SK-MEL-5 (cell line): Measurements from ENCODE around the gene KLK10. TPM values are rescaled to one million over a fixed set of nuclear protein-coding genes. Genes with fewer than 3 reads are reported as not detected.

Source experiments
- DNase-seq: peaks from one replicate; pipeline ENCODE4 v3.0.0-alpha.2; 2016; ENCODE audit warnings: low read depth, low spot score
- in situ Hi-C: cut with HindIII; loops from 2 replicates; pipeline ENCODE4 v1.10.0; 2016; ENCODE audit warnings: low sequenced_read_pairs, high pct_unique_total_duplicates, low pct_unique_long_range_greater_than_20kb
- polyA plus RNA-seq, 2 experiments: library from polyadenylated mRNA; depleted of rRNA; stranded (reverse); fragments of >200 nt; gene quantifications; 2 replicates each; pipeline ENCODE4 v1.2.3, GENCODE V29; 2015
- total RNA-seq: library from RNA; depleted of rRNA; stranded (reverse); fragments of >200 nt; shearing (Covaris generic); gene quantifications from 2 replicates; pipeline ENCODE4 v1.2.3, GENCODE V29; 2014; rRNA removed

KLK10 gene
- total RNA-seq: not detected in 2 replicates
- 0.05 TPM in 1 of 2 replicates, not detected in the other for polyA plus RNA-seq (2015; cell fraction: cytosol; rRNA removed)
- polyA plus RNA-seq (2015; cell fraction: nucleus; rRNA removed): 0.28 and 1.4 TPM in 2 replicates

GRCh38 chr19:51019544-51019925 is at the start of gene KLK10:
TSS of gene KLK10 (minus strand) at chr19:51019709. CDS start at chr19:51019130, 579 bp downstream.
- DNase-seq: no peak
- in situ Hi-C loops: no loop called here

- no peak for DNase-seq
Observed at GRCh38 chr19:51066393-51067186, 47.1 kb upstream of the KLK10 start.

GRCh38 chr19:51065221-51065960 is 45.9 kb upstream of the KLK10 start:
- no peak for DNase-seq
- in situ Hi-C loops: no loop called here

More at GRCh38 chr19:51066393-51067186, 47.1 kb upstream of the KLK10 start:
- in situ Hi-C loops: no loop called here

GRCh38 chr19:51064534-51065220 is 45.2 kb upstream of the KLK10 start, which contains the start of gene KLK13:
TSS of gene KLK13 (minus strand) at chr19:51065092. CDS start at chr19:51065067, 25 bp downstream.
- in situ Hi-C loops: no loop called here
- DNase-seq: no peak

- no peak for DNase-seq
- in situ Hi-C loops: no loop called here
Observed at GRCh38 chr19:51063664-51064063, 44.2 kb upstream of the KLK10 start.

GRCh38 chr19:51060973-51061372 is 41.5 kb upstream of the KLK10 start:
- in situ Hi-C loops: no loop called here
- no peak for DNase-seq

- in situ Hi-C loops: no loop called here
- no peak for DNase-seq
Observed at GRCh38 chr19:51060336-51060735, 40.8 kb upstream of the KLK10 start.

- in situ Hi-C loops: no loop called here
Observed at GRCh38 chr19:51059715-51060114, 40.2 kb upstream of the KLK10 start.

GRCh38 chr19:51055866-51056265 is 36.4 kb upstream of the KLK10 start:
- no peak for DNase-seq
- in situ Hi-C loops: no loop called here

More at GRCh38 chr19:51059715-51060114, 40.2 kb upstream of the KLK10 start:
- no peak for DNase-seq

- in situ Hi-C loops: no loop called here
- DNase-seq: no peak
Observed at GRCh38 chr19:51047031-51047335, 27.5 kb upstream of the KLK10 start.

- in situ Hi-C loops: no loop called here
- DNase-seq: no peak
Observed at GRCh38 chr19:51044327-51044726, 24.8 kb upstream of the KLK10 start.

GRCh38 chr19:51043497-51043896 is 24.0 kb upstream of the KLK10 start:
- in situ Hi-C loops: no loop called here
- no peak for DNase-seq

GRCh38 chr19:51040151-51040550 is 20.6 kb upstream of the KLK10 start:
- no peak for DNase-seq
- in situ Hi-C loops: no loop called here

GRCh38 chr19:51036519-51036918 is 17.0 kb upstream of the KLK10 start:
- DNase-seq: peak; percentile 17
- in situ Hi-C loops: no loop called here

- no peak for DNase-seq
- in situ Hi-C loops: no loop called here
Observed at GRCh38 chr19:51034704-51035103, 15.2 kb upstream of the KLK10 start, which contains the start of gene KLK12. TSS of gene KLK12 (minus strand) at chr19:51035002. CDS start at chr19:51034621, 381 bp downstream.

- in situ Hi-C loops: no loop called here
- no peak for DNase-seq
Observed at GRCh38 chr19:51031880-51032225, 12.3 kb upstream of the KLK10 start.

GRCh38 chr19:51031220-51031879 is 11.8 kb upstream of the KLK10 start:
- in situ Hi-C loops: no loop called here
- no peak for DNase-seq

GRCh38 chr19:51030631-51031030 is 11.1 kb upstream of the KLK10 start:
- in situ Hi-C loops: no loop called here
- DNase-seq: no peak
